ENCODE data around the gene RASA1. TPM values are rescaled to one million over a fixed set of nuclear protein-coding genes. Genes with fewer than 3 reads are reported as not detected.
A peak's percentile ranks its signal among the peaks of the same experiment; 100 is the strongest.

RASA1 gene
- total RNA-seq, 1 donor = 43.8 TPM

DNA sequence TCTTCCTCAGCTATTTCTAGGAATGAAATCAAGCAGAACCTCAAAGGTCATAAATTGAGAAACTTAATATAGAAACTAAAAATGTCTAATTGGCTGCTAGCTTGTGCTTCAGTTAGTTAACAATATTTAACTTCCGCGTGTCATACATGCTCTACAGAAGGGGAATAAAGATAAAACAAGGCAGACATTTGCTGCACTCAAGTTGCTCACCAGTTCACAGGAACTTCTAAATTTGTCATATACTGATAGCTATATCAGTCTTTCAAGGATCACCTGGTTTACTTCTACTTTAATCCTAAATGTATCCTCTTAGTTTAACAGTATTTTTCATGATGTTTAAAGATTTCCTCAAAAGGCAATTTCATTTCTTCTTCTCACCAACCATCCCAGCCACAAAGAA is 136.7 kb downstream of the RASA1 start:
- TF ChIP-seq CTCF (IDR thresholded peaks at IDR 0.05; ENCODE audit: extremely low read depth, low read depth, low read length) = no peak
- no peak for DNase-seq (ENCODE audit: insufficient read length, low spot score, missing footprints)
- Histone ChIP-seq H4K20me1 (ENCODE audit: insufficient read depth, low read length) (no peaks in the 10 kb centered on the region), H2AFZ (ENCODE audit: low read length) (no peak overlapping the region), H3K4me3 (ENCODE audit: insufficient read depth, low read length) (no peak overlapping the region), H3K4me2 (ENCODE audit: insufficient read depth, low read length) (no peak overlapping the region), H3K27ac (ENCODE audit: low read depth, low read length) (no peak overlapping the region), H3K36me3 (ENCODE audit: insufficient read depth, low read length) (peaks cover 77% of the 10 kb centered on the region), H3K4me1 (ENCODE audit: insufficient read depth, low read length) (peaks cover 3% of the 10 kb centered on the region), H3K9me3 (ENCODE audit: low read depth, low read length) (no peaks in the 10 kb centered on the region), H3K27me3 (ENCODE audit: insufficient read depth, low read length) (no peaks in the 10 kb centered on the region), H3K79me2 (ENCODE audit: insufficient read depth, low read length) (peaks cover 30% of the 10 kb centered on the region)

- peaks cover 7% of the 10 kb centered on the region for H3K4me1 ChIP-seq (ENCODE audit: insufficient read depth, low read length)
Observed at GRCh38 chr5:87405472-87406155, 137.9 kb downstream of the RASA1 start.

GRCh38 chr5:87408204-87408603 is 140.5 kb downstream of the RASA1 start:
- TF ChIP-seq CTCF (IDR thresholded peaks at IDR 0.05; ENCODE audit: extremely low read depth, low read depth, low read length) = no peak
- Histone ChIP-seq H3K9me3 (ENCODE audit: low read depth, low read length) (no peaks in the 10 kb centered on the region), H3K4me3 (ENCODE audit: insufficient read depth, low read length) (no peak overlapping the region), H3K4me1 (ENCODE audit: insufficient read depth, low read length) (peaks cover 18% of the 10 kb centered on the region), H3K27ac (ENCODE audit: low read depth, low read length) (no peak overlapping the region), H3K36me3 (ENCODE audit: insufficient read depth, low read length) (peaks cover 61% of the 10 kb centered on the region), H3K27me3 (ENCODE audit: insufficient read depth, low read length) (no peaks in the 10 kb centered on the region), H3K79me2 (ENCODE audit: insufficient read depth, low read length) (peaks cover 51% of the 10 kb centered on the region), H4K20me1 (ENCODE audit: insufficient read depth, low read length) (peaks cover 8% of the 10 kb centered on the region), H2AFZ (ENCODE audit: low read length) (no peak overlapping the region), H3K4me2 (ENCODE audit: insufficient read depth, low read length) (no peak overlapping the region)
- no peak for DNase-seq (ENCODE audit: insufficient read length, low spot score, missing footprints)

More at GRCh38 chr5:87405472-87406155, 137.9 kb downstream of the RASA1 start:
- no peak for DNase-seq (ENCODE audit: insufficient read length, low spot score, missing footprints)
- no peak overlapping the region for H2AFZ ChIP-seq (ENCODE audit: low read length)
- peaks cover 82% of the 10 kb centered on the region for H3K36me3 ChIP-seq (ENCODE audit: insufficient read depth, low read length)
- H3K27ac ChIP-seq (ENCODE audit: low read depth, low read length) = no peak overlapping the region
- H3K4me2 ChIP-seq (ENCODE audit: insufficient read depth, low read length) = no peak overlapping the region
- no peak overlapping the region for H3K4me3 ChIP-seq (ENCODE audit: insufficient read depth, low read length)
- no peaks in the 10 kb centered on the region for H3K9me3 ChIP-seq (ENCODE audit: low read depth, low read length)
- H3K79me2 ChIP-seq (ENCODE audit: insufficient read depth, low read length) = peaks cover 36% of the 10 kb centered on the region
- no peaks in the 10 kb centered on the region for H4K20me1 ChIP-seq (ENCODE audit: insufficient read depth, low read length)
- TF ChIP-seq CTCF (IDR thresholded peaks at IDR 0.05; ENCODE audit: extremely low read depth, low read depth, low read length) = no peak
- H3K27me3 ChIP-seq (ENCODE audit: insufficient read depth, low read length) = no peaks in the 10 kb centered on the region

GRCh38 chr5:87410931-87411330 is 143.2 kb downstream of the RASA1 start:
- no peaks in the 10 kb centered on the region for H3K27me3 ChIP-seq (ENCODE audit: insufficient read depth, low read length)
- peaks cover 40% of the 10 kb centered on the region for H3K79me2 ChIP-seq (ENCODE audit: insufficient read depth, low read length)
- H3K36me3 ChIP-seq (ENCODE audit: insufficient read depth, low read length) = peaks cover 38% of the 10 kb centered on the region
- no peak for DNase-seq (ENCODE audit: insufficient read length, low spot score, missing footprints)
- no peaks in the 10 kb centered on the region for H3K9me3 ChIP-seq (ENCODE audit: low read depth, low read length)
- H3K27ac ChIP-seq (ENCODE audit: low read depth, low read length) = peak overlapping the region; percentile 91
- peak overlapping the region; percentile 87 for H3K4me2 ChIP-seq (ENCODE audit: insufficient read depth, low read length)
- TF ChIP-seq CTCF (IDR thresholded peaks at IDR 0.05; ENCODE audit: extremely low read depth, low read depth, low read length) = no peak
- peaks cover 21% of the 10 kb centered on the region for H3K4me1 ChIP-seq (ENCODE audit: insufficient read depth, low read length)
- no peak overlapping the region for H2AFZ ChIP-seq (ENCODE audit: low read length)
- H3K4me3 ChIP-seq (ENCODE audit: insufficient read depth, low read length) = peak overlapping the region; percentile 83
- H4K20me1 ChIP-seq (ENCODE audit: insufficient read depth, low read length) = peaks cover 8% of the 10 kb centered on the region
